ENCODE results near the gene CTBP2. TPM values are rescaled to one million over a fixed set of nuclear protein-coding genes. Genes with fewer than 3 reads are reported as not detected.
A peak's percentile ranks its signal among the peaks of the same experiment; 100 is the strongest.

Gene CTBP2
- total RNA-seq, 1 donor from 2014 or later: 57.7 TPM

DNA sequence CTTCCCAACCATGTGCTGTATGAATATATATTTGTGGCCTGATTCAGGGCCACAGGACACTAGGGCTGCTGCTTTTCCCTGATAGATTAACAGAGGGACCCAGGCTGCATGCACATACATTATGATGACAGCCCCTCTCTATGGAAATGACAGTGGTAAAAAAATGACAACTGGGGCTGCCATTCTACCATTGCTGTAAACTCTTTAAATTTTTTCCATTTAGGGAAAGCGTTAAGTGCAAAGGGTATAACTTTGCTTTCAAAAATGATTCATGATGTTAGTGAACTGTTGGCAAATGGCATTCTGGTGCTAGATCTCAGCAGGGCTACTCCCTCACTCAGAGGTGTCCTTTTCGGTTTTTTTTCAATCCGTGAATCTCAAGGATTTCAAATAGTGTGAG, 4.2 kb downstream of the CTBP2 start:
- Histone ChIP-seq H3K27ac (peak overlapping the region; percentile 28 to 99), H3K36me3 (peaks cover 0 to under 1% of the 10 kb centered on the region in 2 donors), H3K9me3 (no peaks in the 10 kb centered on the region), H3K4me3 (peak overlapping the region in 1 of 2 donors; percentile 96), H3K4me1 (peaks cover 28 to 54% of the 10 kb centered on the region in 2 donors), H3K27me3 (no peaks in the 10 kb centered on the region)
- intact Hi-C loops (cut with DNase I): loop anchor here (5.0 kb wide), 1 partner anchor 239 kb away; no protein-coding TSS in a partner anchor
- TF ChIP-seq, protein P1, sequence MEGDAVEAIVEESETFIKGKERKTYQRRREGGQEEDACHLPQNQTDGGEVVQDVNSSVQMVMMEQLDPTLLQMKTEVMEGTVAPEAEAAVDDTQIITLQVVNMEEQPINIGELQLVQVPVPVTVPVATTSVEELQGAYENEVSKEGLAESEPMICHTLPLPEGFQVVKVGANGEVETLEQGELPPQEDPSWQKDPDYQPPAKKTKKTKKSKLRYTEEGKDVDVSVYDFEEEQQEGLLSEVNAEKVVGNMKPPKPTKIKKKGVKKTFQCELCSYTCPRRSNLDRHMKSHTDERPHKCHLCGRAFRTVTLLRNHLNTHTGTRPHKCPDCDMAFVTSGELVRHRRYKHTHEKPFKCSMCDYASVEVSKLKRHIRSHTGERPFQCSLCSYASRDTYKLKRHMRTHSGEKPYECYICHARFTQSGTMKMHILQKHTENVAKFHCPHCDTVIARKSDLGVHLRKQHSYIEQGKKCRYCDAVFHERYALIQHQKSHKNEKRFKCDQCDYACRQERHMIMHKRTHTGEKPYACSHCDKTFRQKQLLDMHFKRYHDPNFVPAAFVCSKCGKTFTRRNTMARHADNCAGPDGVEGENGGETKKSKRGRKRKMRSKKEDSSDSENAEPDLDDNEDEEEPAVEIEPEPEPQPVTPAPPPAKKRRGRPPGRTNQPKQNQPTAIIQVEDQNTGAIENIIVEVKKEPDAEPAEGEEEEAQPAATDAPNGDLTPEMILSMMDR (IDR thresholded peaks at IDR 0.05): no peak
- DNase-seq (ENCODE audit: low spot score in 2 of 2): peak in 1 of 2 donors; percentile 1

DNA sequence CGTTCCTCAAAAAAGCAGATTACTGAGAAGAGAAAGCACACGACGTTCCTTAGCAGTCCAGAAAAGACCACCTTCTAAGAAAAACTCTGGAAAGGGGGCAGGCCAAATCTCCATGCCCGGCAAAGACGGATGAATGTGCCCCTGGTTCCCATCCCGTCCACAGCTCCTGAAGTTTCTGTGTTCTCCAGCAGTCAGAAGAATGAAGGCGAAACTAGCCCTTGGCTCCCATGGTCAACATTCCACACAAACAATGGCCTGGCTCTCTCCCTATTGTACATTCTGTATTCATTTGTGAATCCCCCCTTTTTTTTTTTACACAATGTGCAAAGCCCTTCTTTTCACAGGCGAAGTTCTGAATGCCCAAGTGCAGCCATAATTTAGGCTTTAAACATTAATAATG, 5.3 kb downstream of the CTBP2 start:
- H3K27ac ChIP-seq: peak overlapping the region; percentile 28 to 80
- H3K36me3 ChIP-seq: peaks cover 0 to 3% of the 10 kb centered on the region in 2 donors

GRCh38 chr10:125154529-125154928, 5.8 kb downstream of the CTBP2 start:
- Histone ChIP-seq H3K27me3 (no peaks in the 10 kb centered on the region), H3K9me3 (no peaks in the 10 kb centered on the region), H3K4me3 (peak overlapping the region in 1 of 2 donors; percentile 51), H3K4me1 (peaks cover 30 to 62% of the 10 kb centered on the region in 2 donors), H3K36me3 (peaks cover 0 to 3% of the 10 kb centered on the region in 2 donors), H3K27ac (peak overlapping the region; percentile 28 to 80)
- no peak for DNase-seq (ENCODE audit: low spot score in 2 of 2)
- intact Hi-C loops (cut with DNase I): loop anchor here (5.0 kb wide), 1 partner anchor 157 kb away; no protein-coding TSS in a partner anchor
- TF ChIP-seq, protein P1 (IDR thresholded peaks at IDR 0.05): no peak

More for the DNA sequence above, 5.3 kb downstream of the CTBP2 start:
- intact Hi-C loops (cut with DNase I): loop anchor here (5.0 kb wide), 1 partner anchor 238 kb away; no protein-coding TSS in a partner anchor
- Histone ChIP-seq H3K4me3 (peak overlapping the region in 1 of 2 donors; percentile 51), H3K4me1 (peaks cover 28 to 56% of the 10 kb centered on the region in 2 donors), H3K9me3 (no peaks in the 10 kb centered on the region), H3K27me3 (no peaks in the 10 kb centered on the region)
- DNase-seq (ENCODE audit: low spot score in 2 of 2): no peak
- TF ChIP-seq, protein P1 (IDR thresholded peaks at IDR 0.05): no peak

- no peaks in the 10 kb centered on the region for H3K9me3 ChIP-seq
- TF ChIP-seq, protein P1 (IDR thresholded peaks at IDR 0.05): no peak
- peaks cover 34 to 67% of the 10 kb centered on the region in 2 donors for H3K4me1 ChIP-seq
- peaks cover 0 to 3% of the 10 kb centered on the region in 2 donors for H3K36me3 ChIP-seq
- H3K4me3 ChIP-seq: peak overlapping the region in 1 of 2 donors; percentile 43
- intact Hi-C loops (cut with DNase I): loop anchor here (5.0 kb wide), 1 partner anchor 157 kb away; no protein-coding TSS in a partner anchor
- no peak for DNase-seq (ENCODE audit: low spot score in 2 of 2)
- no peaks in the 10 kb centered on the region for H3K27me3 ChIP-seq
- H3K27ac ChIP-seq: peak overlapping the region; percentile 71 to 80
Measured at GRCh38 chr10:125153703-125154490, 6.5 kb downstream of the CTBP2 start.

GRCh38 chr10:125152450-125153368, 7.7 kb downstream of the CTBP2 start:
- peak in 1 of 2 donors; percentile 82 for DNase-seq (ENCODE audit: low spot score in 2 of 2)
- H3K27me3 ChIP-seq: no peaks in the 10 kb centered on the region
- intact Hi-C loops (cut with DNase I): loop anchor here (5.0 kb wide), 1 partner anchor 155 kb away; no protein-coding TSS in a partner anchor
- H3K4me3 ChIP-seq: peak overlapping the region; percentile 28 to 43
- H3K9me3 ChIP-seq: no peaks in the 10 kb centered on the region
- peaks cover 42 to 79% of the 10 kb centered on the region in 2 donors for H3K4me1 ChIP-seq
- H3K27ac ChIP-seq: peak overlapping the region; percentile 71 to 80
- TF ChIP-seq, protein P1 (IDR thresholded peaks at IDR 0.05): no peak
- H3K36me3 ChIP-seq: peaks cover 0 to 3% of the 10 kb centered on the region in 2 donors

Measured in ascending aorta (tissue), 2 donors.